GM12878 (cell line): ENCODE data around the gene CWF19L1. TPM values are rescaled to one million over a fixed set of nuclear protein-coding genes. Genes with fewer than 3 reads are reported as not detected.

Source experiments
- ATAC-seq: fragments of 200-7000 bp; cut with Tn5 transposase; 3 replicates; pipeline ENCODE4 v1.9.1; 2020; ENCODE audit warnings: mild to moderate bottlenecking, moderate library complexity
- BruUV-seq: library from RNA; stranded (reverse); fragments of 400-500 nt; replicated peaks from 2 replicates; lab custom pipeline; 2021; lab: Mats Ljungman, UMichigan
- CTCF ChIA-PET: fragments of 300-600 bp; sonication (Branson Sonifier 250); formaldehyde crosslinking; extraction: SDS; loops from one replicate; lab custom pipeline; 2021; ENCODE audit warnings: inconsistent platforms; lab: Yijun Ruan, JAX
- POLR2A ChIA-PET: fragments of 350-600 bp; formaldehyde crosslinking; extraction: SDS; loops from one replicate; lab custom pipeline; 2021; ENCODE audit warnings: inconsistent platforms; lab: Charles Lee
- RAD21 ChIA-PET: fragments of 300-600 bp; sonication (Branson Sonifier 250); formaldehyde crosslinking; loops from one replicate; lab custom pipeline; 2023; ENCODE audit warnings: antibody characterized with exemption; ENCODE audit not compliant: unreplicated experiment; lab: Charles Lee
- SMC1A ChIA-PET: fragments of 300-600 bp; sonication (Branson Sonifier 250); formaldehyde crosslinking; loops from one replicate; lab custom pipeline; 2023; ENCODE audit not compliant: unreplicated experiment, uncharacterized antibody; lab: Charles Lee
- DNase-seq: peaks from one replicate; pipeline ENCODE4 v3.0.0-alpha.2; 2011; ENCODE audit warnings: low read depth, low spot score
- FAIRE-seq: peaks from 3 replicates; lab custom pipeline; 2011; peaks lifted over from hg19 to GRCh38; lab: Jason Lieb, UNC
- H2AFZ ChIP-seq: 2 replicates; pipeline ENCODE4 v1.6.0; 2011; ENCODE audit warnings: low read depth, low read length, control low read depth; ENCODE audit not compliant: control insufficient read depth
- H3K27ac ChIP-seq: 2 replicates; pipeline ENCODE4 v1.5.1; 2011; ENCODE audit warnings: control low read depth; ENCODE audit not compliant: control insufficient read depth, insufficient read depth
- H3K27me3 ChIP-seq, 2 experiments: replicated peaks in 1 of 2; 2 replicates each; pipeline versions ENCODE4 v1.6.0 to v1.6.1; 2011; ENCODE audit warnings: low read length in 1 of 2; ENCODE audit not compliant: control insufficient read depth in 2 of 2, insufficient read depth in 2 of 2
- H3K36me3 ChIP-seq, 2 experiments: 2 replicates each; pipeline ENCODE4 v1.5.1; 2011; ENCODE audit warnings: low read length in 1 of 2; ENCODE audit not compliant: control insufficient read depth in 2 of 2, insufficient read depth in 2 of 2
- H3K4me1 ChIP-seq: 2 replicates; pipeline ENCODE4 v1.6.1; 2011; ENCODE audit warnings: mild to moderate bottlenecking, low read length, moderate library complexity, mixed read lengths; ENCODE audit not compliant: control insufficient read depth, insufficient read depth
- H3K4me2 ChIP-seq: 2 replicates; pipeline ENCODE4 v1.6.0; 2011; ENCODE audit warnings: control low read depth; ENCODE audit not compliant: control insufficient read depth, insufficient read depth
- H3K4me3 ChIP-seq: fragments of 200-600 bp; sonication (generic); 2 replicates; pipeline ENCODE4 v1.5.1; 2016
- H3K79me2 ChIP-seq: 2 replicates; pipeline ENCODE4 v1.6.0; 2011; ENCODE audit warnings: low read length; ENCODE audit not compliant: control insufficient read depth, insufficient read depth
- H3K9ac ChIP-seq: 2 replicates; pipeline ENCODE4 v1.8.0; 2011; ENCODE audit warnings: low read length, control low read depth, mixed read lengths; ENCODE audit not compliant: control insufficient read depth, insufficient read depth
- H3K9me3 ChIP-seq: replicated peaks from 3 replicates; pipeline ENCODE4 v1.5.1; 2011; ENCODE audit warnings: mild to moderate bottlenecking, low read length; ENCODE audit not compliant: control insufficient read depth, insufficient read depth
- H4K20me1 ChIP-seq: 2 replicates; pipeline ENCODE4 v1.6.0; 2011; ENCODE audit not compliant: control insufficient read depth, insufficient read depth
- CBFB ChIP-seq: IDR thresholded peaks from 2 replicates; pipeline ENCODE4 v1.6.1; 2016; ENCODE audit warnings: antibody characterized with exemption, low read depth
- CBX3 ChIP-seq: fragments of 200-600 bp; sonication (generic); IDR thresholded peaks from 2 replicates; pipeline ENCODE4 v1.6.1; 2016; ENCODE audit warnings: low read depth, borderline replicate concordance
- PAX5 ChIP-seq: IDR thresholded peaks from 2 replicates; pipeline ENCODE4 v1.6.1; 2011; ENCODE audit warnings: low read depth, low read length, borderline replicate concordance
- RUNX3 ChIP-seq: IDR thresholded peaks from 2 replicates; pipeline ENCODE4 v1.6.1; 2012; ENCODE audit warnings: low read length, inconsistent platforms
- TCF12 ChIP-seq: IDR thresholded peaks from 2 replicates; pipeline ENCODE4 v1.6.1; 2011; ENCODE audit warnings: low read depth, mild to moderate bottlenecking, low read length
- WGBS: methylation state at CpG from one replicate; pipeline ENCODE4 v1.1.6; 2016; ENCODE audit warnings: low lambda C conversion rate; ENCODE audit not compliant: insufficient replicate concordance, insufficient coverage; ENCODE audit errors: missing lambda C conversion rate; 5-methylcytosine and 5-hydroxymethylcytosine counted together
- in situ Hi-C: fragments of 300-500 bp; cut with MboI; formaldehyde crosslinking; loops from 9 replicates; pipeline ENCODE4 v1.14.3; 2018; ENCODE audit warnings: mixed read lengths
- intact Hi-C: fragments of 100-400 bp; cut with micrococcal nuclease; formaldehyde crosslinking; loops from one replicate; pipeline ENCODE4 v1.14.2; 2022; ENCODE audit not compliant: unreplicated experiment
- polyA plus RNA-seq, 11 experiments: library from polyadenylated mRNA; depleted of rRNA in 4 of 11; unstranded in 6 of 11; stranded (reverse) in 5 of 11; fragments of >200 nt; fragmentation: Nextera tagmentation in 4 of 11; fragmentation: Illumina TruSeq in 1 of 11; extraction: Ambion mirVana in 4 of 11; extraction: Trizol in 1 of 11; gene quantifications; 1 replicate in 1 of 11; 2 replicates in 10 of 11; pipeline versions ENCODE4 v1.2.1 to v1.2.3, GENCODE V29; 2011 to 2016; ENCODE audit warnings: inconsistent platforms in 2 of 11, missing spikeins in 2 of 11, low read depth in 1 of 11
- total RNA-seq, 4 experiments: library from RNA; depleted of rRNA in 3 of 4; stranded (reverse); fragments of >200 nt in 3 of 4; fragmentation: Illumina TruSeq in 1 of 4; extraction: Trizol in 1 of 4; gene quantifications; 2 replicates each; pipeline versions ENCODE4 v1.2.1 to v1.2.3, GENCODE V29; 2013 to 2021
- TF ChIP-seq, protein P1 (sequence below): fragments of 450-650 bp; formaldehyde crosslinking; IDR thresholded peaks from 2 replicates; pipeline ENCODE4 v1.4.0; 2022; ENCODE audit warnings: mild to moderate bottlenecking, moderate library complexity
- TF ChIP-seq, protein P2 (sequence below): IDR thresholded peaks from 2 replicates; pipeline ENCODE4 v1.6.1; 2012; ENCODE audit warnings: low read depth, low read length, improper control_type of control experiment

CWF19L1 gene
- total and polyA plus RNA-seq, 10 of the 15 experiments (the other 5 are each of a cell fraction or from before 2014, with no cell fraction given) = 30.2 to 51.7 (median 38.1) TPM

DNA sequence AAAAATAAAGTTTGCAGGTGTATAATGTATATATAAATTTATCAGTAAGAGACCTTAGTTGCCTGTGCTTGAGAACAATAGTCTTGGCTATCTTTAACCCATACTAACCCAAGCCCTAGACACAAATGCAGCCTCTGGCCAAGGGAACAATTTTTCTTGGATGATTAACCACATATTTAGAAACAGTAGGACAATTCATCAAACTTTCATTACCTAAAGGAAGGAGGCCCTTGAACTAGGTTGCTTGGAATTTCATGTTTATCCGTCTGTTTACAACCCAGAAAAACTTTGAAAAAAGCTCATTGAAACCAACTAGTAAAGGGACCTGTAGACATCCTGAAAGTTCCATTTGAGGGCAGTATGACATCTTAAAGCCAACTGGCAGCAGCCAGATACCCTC lies 72.7 kb downstream of the CWF19L1 start:
- SMC1A ChIA-PET = interaction anchor here (0.6 to 1.6 kb wide), 2 partner anchors 10 to 613 kb away, joined by 3 read pairs; no protein-coding TSS in a partner anchor
- DNase-seq (no peak), ATAC-seq (no peak), FAIRE-seq (no peak)
- CTCF ChIA-PET = interaction anchor here (0.6 to 1.5 kb wide), 4 partner anchors 37 to 1163 kb away, joined by 3 to 4 read pairs (median 3); no protein-coding TSS in a partner anchor
- H3K4me3 ChIP-seq = no peak overlapping the region
- 86% methylated on average over 1 of the region's 1 CpG for WGBS
- in situ Hi-C loops = no loop called here
- POLR2A ChIA-PET = interaction anchor here (0.6 kb wide), 2 partner anchors 38 to 215 kb away, joined by 3 to 6 read pairs; no protein-coding TSS in a partner anchor
- H4K20me1 ChIP-seq = no peaks in the 10 kb centered on the region
- H3K27ac ChIP-seq = no peak overlapping the region
- H3K4me1 ChIP-seq = no peaks in the 10 kb centered on the region
- TF ChIP-seq CBX3 (no peak), CBFB (no peak), TCF12 (no peak), PAX5 (no peak), RUNX3 (no peak)
- TF ChIP-seq, protein P1, sequence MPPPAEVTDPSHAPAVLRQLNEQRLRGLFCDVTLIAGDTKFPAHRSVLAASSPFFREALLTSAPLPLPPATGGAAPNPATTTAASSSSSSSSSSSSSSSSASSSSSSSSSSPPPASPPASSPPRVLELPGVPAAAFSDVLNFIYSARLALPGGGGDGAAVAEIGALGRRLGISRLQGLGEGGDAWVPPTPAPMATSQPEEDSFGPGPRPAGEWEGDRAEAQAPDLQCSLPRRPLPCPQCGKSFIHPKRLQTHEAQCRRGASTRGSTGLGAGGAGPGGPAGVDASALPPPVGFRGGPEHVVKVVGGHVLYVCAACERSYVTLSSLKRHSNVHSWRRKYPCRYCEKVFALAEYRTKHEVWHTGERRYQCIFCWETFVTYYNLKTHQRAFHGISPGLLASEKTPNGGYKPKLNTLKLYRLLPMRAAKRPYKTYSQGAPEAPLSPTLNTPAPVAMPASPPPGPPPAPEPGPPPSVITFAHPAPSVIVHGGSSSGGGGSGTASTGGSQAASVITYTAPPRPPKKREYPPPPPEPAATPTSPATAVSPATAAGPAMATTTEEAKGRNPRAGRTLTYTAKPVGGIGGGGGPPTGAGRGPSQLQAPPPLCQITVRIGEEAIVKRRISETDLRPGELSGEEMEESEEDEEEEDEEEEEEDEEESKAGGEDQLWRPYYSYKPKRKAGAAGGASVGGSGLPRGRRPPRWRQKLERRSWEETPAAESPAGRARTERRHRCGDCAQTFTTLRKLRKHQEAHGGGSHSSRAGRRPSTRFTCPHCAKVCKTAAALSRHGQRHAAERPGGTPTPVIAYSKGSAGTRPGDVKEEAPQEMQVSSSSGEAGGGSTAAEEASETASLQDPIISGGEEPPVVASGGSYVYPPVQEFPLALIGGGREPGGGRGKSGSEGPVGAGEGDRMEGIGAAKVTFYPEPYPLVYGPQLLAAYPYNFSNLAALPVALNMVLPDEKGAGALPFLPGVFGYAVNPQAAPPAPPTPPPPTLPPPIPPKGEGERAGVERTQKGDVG = no peak
- TF ChIP-seq, protein P2, sequence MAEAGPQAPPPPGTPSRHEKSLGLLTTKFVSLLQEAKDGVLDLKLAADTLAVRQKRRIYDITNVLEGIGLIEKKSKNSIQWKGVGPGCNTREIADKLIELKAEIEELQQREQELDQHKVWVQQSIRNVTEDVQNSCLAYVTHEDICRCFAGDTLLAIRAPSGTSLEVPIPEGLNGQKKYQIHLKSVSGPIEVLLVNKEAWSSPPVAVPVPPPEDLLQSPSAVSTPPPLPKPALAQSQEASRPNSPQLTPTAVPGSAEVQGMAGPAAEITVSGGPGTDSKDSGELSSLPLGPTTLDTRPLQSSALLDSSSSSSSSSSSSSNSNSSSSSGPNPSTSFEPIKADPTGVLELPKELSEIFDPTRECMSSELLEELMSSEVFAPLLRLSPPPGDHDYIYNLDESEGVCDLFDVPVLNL = no peak
- intact Hi-C loops = no loop called here
- H3K27me3 ChIP-seq = no peaks in the 10 kb centered on the region
- no peak overlapping the region for H2AFZ ChIP-seq
- H3K36me3 ChIP-seq = peaks cover 9 to 36% of the 10 kb centered on the region in 2 experiments
- H3K9ac ChIP-seq = no peak overlapping the region
- no TSS peak for BruUV-seq
- no peaks in the 10 kb centered on the region for H3K79me2 ChIP-seq
- H3K9me3 ChIP-seq = no peaks in the 10 kb centered on the region
- RAD21 ChIA-PET = no interaction called here
- no peak overlapping the region for H3K4me2 ChIP-seq
